ENCODE measurements around the gene IP6K2. TPM values are rescaled to one million over a fixed set of nuclear protein-coding genes. Genes with fewer than 3 reads are reported as not detected.
A peak's percentile ranks its signal among the peaks of the same experiment; 100 is the strongest.

IP6K2 gene
- total RNA-seq, 1 experiment from 2014 or later, result 102 TPM

- H3K27ac ChIP-seq (ENCODE audit: low read length), result no peak overlapping the region
- no peaks in the 10 kb centered on the region for H3K79me2 ChIP-seq (ENCODE audit: low read length)
- CTCF ChIA-PET, result no interaction called here
- no peak overlapping the region for H3K4me2 ChIP-seq (ENCODE audit: low read length)
- H3K9me3 ChIP-seq (ENCODE audit: low read length), result no peaks in the 10 kb centered on the region
- H4K20me1 ChIP-seq (ENCODE audit: low read length), result no peaks in the 10 kb centered on the region
- H3K9ac ChIP-seq (ENCODE audit: low read length), result no peak overlapping the region
- ATAC-seq (no peak), DNase-seq (no peak)
- H3F3A ChIP-seq (ENCODE audit: low read length, unreplicated experiment), result no peaks in the 10 kb centered on the region
- POLR2A ChIA-PET (ENCODE audit: unreplicated experiment), result no interaction called here
- TF ChIP-seq EZH2 (IDR thresholded peaks at IDR 0.05; ENCODE audit: low read length, unreplicated experiment) (no peak), EZH2phosphoT487 (IDR thresholded peaks at IDR 0.05; ENCODE audit: borderline replicate concordance, low read length) (no peak), CTCF (conservative IDR thresholded peaks at IDR 0.05; ENCODE audit: low read depth, low read length) (no peak)
- H2AFZ ChIP-seq (ENCODE audit: low read length), result no peak overlapping the region
- intact Hi-C loops (cut with micrococcal nuclease), result no loop called here
- BruUV-seq (replicated peaks), result no TSS peak
- no peaks in the 10 kb centered on the region for H3K4me1 ChIP-seq (ENCODE audit: insufficient read depth, low read length)
- no peaks in the 10 kb centered on the region for H3K27me3 ChIP-seq (ENCODE audit: low read length)
- H3K36me3 ChIP-seq (ENCODE audit: low read depth, low read length), result no peaks in the 10 kb centered on the region
- H3K4me3 ChIP-seq (ENCODE audit: low read length), result no peak overlapping the region
- no peaks in the 10 kb centered on the region for H3K9me2 ChIP-seq (replicated peaks; ENCODE audit: low read length)
These were observed 61.4 kb downstream of the IP6K2 start for GRCh38 chr3:48655606-48656005.

GRCh38 chr3:48655063-48655462 lies 62.0 kb downstream of the IP6K2 start:
- H3F3A ChIP-seq (ENCODE audit: low read length, unreplicated experiment), result no peaks in the 10 kb centered on the region
- H3K9me2 ChIP-seq (replicated peaks; ENCODE audit: low read length), result no peaks in the 10 kb centered on the region
- H3K9me3 ChIP-seq (ENCODE audit: low read length), result no peaks in the 10 kb centered on the region
- no peak overlapping the region for H3K27ac ChIP-seq (ENCODE audit: low read length)
- CTCF ChIA-PET, result no interaction called here
- no peaks in the 10 kb centered on the region for H4K20me1 ChIP-seq (ENCODE audit: low read length)
- DNase-seq (no peak), ATAC-seq (no peak)
- no peak overlapping the region for H2AFZ ChIP-seq (ENCODE audit: low read length)
- POLR2A ChIA-PET (ENCODE audit: unreplicated experiment), result no interaction called here
- no peaks in the 10 kb centered on the region for H3K79me2 ChIP-seq (ENCODE audit: low read length)
- no peaks in the 10 kb centered on the region for H3K27me3 ChIP-seq (ENCODE audit: low read length)
- intact Hi-C loops (cut with micrococcal nuclease), result no loop called here
- BruUV-seq (replicated peaks), result no TSS peak
- H3K9ac ChIP-seq (ENCODE audit: low read length), result no peak overlapping the region
- H3K4me3 ChIP-seq (ENCODE audit: low read length), result no peak overlapping the region
- no peaks in the 10 kb centered on the region for H3K4me1 ChIP-seq (ENCODE audit: insufficient read depth, low read length)
- TF ChIP-seq EZH2 (IDR thresholded peaks at IDR 0.05; ENCODE audit: low read length, unreplicated experiment) (no peak), EZH2phosphoT487 (IDR thresholded peaks at IDR 0.05; ENCODE audit: borderline replicate concordance, low read length) (no peak), CTCF (conservative IDR thresholded peaks at IDR 0.05; ENCODE audit: low read depth, low read length) (no peak)
- no peak overlapping the region for H3K4me2 ChIP-seq (ENCODE audit: low read length)
- H3K36me3 ChIP-seq (ENCODE audit: low read depth, low read length), result no peaks in the 10 kb centered on the region

DNA sequence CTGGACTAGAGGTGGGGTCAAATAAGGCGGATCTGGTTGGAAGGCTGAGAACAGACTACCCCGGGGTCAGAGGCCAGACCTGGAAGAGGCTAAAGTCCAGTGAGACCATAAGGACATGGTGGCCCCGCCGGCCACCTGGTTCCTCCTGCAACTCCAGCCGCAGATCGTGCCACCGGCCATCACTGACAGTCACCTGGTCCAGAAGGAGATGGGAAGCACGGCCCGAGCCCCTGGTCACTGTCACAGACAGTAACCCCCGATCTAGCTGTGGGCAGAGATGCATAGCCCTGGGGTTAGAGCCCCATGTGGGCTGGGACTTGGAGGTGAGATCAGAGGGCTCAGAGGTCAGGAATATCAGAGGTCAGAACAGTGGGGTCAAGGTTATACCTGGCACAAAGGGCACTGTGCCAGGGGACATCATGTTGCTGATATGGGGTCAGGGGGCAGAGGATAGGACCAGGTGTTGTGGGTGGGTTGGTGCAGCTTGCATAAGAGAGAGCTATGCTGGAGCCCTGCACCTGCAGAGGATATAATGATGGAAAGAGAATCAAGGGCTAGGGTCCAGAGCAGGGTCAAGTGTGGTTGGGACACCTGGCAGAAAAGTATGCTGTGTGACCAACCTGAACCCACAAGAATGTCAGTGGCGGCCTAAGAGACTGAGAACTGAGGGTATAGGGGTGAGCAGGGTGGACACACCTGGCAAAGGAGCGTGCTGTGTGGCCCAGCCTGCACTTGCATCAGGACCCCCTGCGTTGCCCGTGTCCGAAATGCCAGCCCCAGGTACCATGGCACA lies 63.9 kb downstream of the IP6K2 start:
- DNase-seq, result no peak
- H3K9ac ChIP-seq (ENCODE audit: low read length), result no peak overlapping the region
- no peaks in the 10 kb centered on the region for H4K20me1 ChIP-seq (ENCODE audit: low read length)
- H3K79me2 ChIP-seq (ENCODE audit: low read length), result no peaks in the 10 kb centered on the region
- no peaks in the 10 kb centered on the region for H3K9me2 ChIP-seq (replicated peaks; ENCODE audit: low read length)
- ATAC-seq, result 0 out of 2 replicates have a peak, but pooled peaks have one; percentile 14
- TF ChIP-seq EZH2phosphoT487 (IDR thresholded peaks at IDR 0.05; ENCODE audit: borderline replicate concordance, low read length) (no peak), EZH2 (IDR thresholded peaks at IDR 0.05; ENCODE audit: low read length, unreplicated experiment) (no peak), CTCF (conservative IDR thresholded peaks at IDR 0.05; ENCODE audit: low read depth, low read length) (no peak)
- H3K4me3 ChIP-seq (ENCODE audit: low read length), result no peak overlapping the region
- no peak overlapping the region for H3K4me2 ChIP-seq (ENCODE audit: low read length)
- no peak overlapping the region for H2AFZ ChIP-seq (ENCODE audit: low read length)
- POLR2A ChIA-PET (ENCODE audit: unreplicated experiment), result no interaction called here
- CTCF ChIA-PET, result no interaction called here
- intact Hi-C loops (cut with micrococcal nuclease), result no loop called here
- BruUV-seq (replicated peaks), result no TSS peak
- H3K27ac ChIP-seq (ENCODE audit: low read length), result no peak overlapping the region
- no peaks in the 10 kb centered on the region for H3K36me3 ChIP-seq (ENCODE audit: low read depth, low read length)
- no peaks in the 10 kb centered on the region for H3K27me3 ChIP-seq (ENCODE audit: low read length)
- no peaks in the 10 kb centered on the region for H3K4me1 ChIP-seq (ENCODE audit: insufficient read depth, low read length)
- no peaks in the 10 kb centered on the region for H3F3A ChIP-seq (ENCODE audit: low read length, unreplicated experiment)
- no peaks in the 10 kb centered on the region for H3K9me3 ChIP-seq (ENCODE audit: low read length)
